ENCODE results near the gene MAOA. TPM values are rescaled to one million over a fixed set of nuclear protein-coding genes. Genes with fewer than 3 reads are reported as not detected.

MAOA gene
- total and polyA plus RNA-seq, 2 of the 13 experiments (the other 11 are each of a cell fraction or from before 2014, with no cell fraction given), result 13.4 to 14.7 TPM

DNA sequence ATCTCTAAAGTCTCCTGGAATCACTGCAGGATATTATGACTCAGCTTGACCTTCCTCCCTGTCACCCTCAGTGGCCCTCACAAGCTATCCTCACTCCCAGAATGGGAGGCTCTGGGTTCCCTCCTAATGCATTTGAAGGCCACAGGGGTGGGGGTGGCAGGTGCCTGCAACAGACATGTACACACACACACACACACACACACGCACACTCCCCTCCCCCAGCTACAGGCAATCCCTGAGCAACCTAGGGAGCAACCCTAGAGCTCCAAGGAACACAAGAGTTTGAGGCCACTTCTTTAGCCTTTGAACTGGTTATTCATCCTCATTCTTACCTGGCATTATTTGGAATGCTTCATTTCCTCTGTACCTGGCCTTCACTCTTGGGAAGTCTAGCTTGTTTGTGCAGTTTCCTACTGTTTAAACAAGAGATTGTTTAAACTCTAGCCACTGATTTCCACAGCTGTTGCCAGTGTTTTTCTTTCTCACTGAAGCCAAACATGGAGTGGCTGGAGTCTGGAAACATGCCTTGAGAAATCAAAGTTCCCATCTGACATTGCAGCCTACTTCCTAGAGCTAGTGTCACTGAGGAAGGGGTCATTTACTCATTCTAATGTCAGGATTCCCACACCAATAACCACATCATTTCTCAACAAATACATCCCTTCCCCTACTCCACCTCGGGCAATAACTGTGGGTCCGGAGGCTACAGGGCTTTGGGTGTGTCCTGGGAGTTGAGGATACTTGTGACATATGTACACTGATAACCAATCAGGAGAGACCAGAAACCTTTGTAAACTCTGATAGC, 37.7 kb downstream of the MAOA start (continued):
- TF ChIP-seq SP140L (CRISPR knock-in tag; IDR thresholded peaks at IDR 0.05; ENCODE audit: borderline replicate concordance) (no peak), TCF7 (IDR thresholded peaks at IDR 0.05; ENCODE audit: low read depth) (peak; percentile 59), CREB1 (IDR thresholded peaks at IDR 0.05) (no peak), CREB1 (CRISPR knock-in tag; IDR thresholded peaks at IDR 0.05) (0 out of 2 replicates have a peak, but pooled peaks have one; percentile 54), SUZ12 (IDR thresholded peaks at IDR 0.05; ENCODE audit: low read depth, low read length) (no peak), TBX2 (CRISPR knock-in tag; IDR thresholded peaks at IDR 0.05; ENCODE audit: borderline replicate concordance) (peak; percentile 35; the same call in 1 of the 2 replicates), REL (CRISPR knock-in tag; conservative IDR thresholded peaks at IDR 0.05) (no peak), DNMT3B (CRISPR knock-in tag; conservative IDR thresholded peaks at IDR 0.05) (no peak), ZNF577 (CRISPR knock-in tag; IDR thresholded peaks at IDR 0.05; ENCODE audit: borderline replicate concordance, low read depth) (no peak), NR2C2 (CRISPR knock-in tag; IDR thresholded peaks at IDR 0.05; ENCODE audit: borderline replicate concordance) (peak; percentile 43; the same call in 1 of the 2 replicates), ZSCAN29 (CRISPR knock-in tag; conservative IDR thresholded peaks at IDR 0.05) (0 out of 2 replicates have a peak, but pooled peaks have one; percentile 26), ZNF446 (CRISPR knock-in tag; IDR thresholded peaks at IDR 0.05) (no peak), ISL2 (CRISPR knock-in tag; IDR thresholded peaks at IDR 0.05) (peak; percentile 84), ZNF180 (CRISPR knock-in tag; IDR thresholded peaks at IDR 0.05; ENCODE audit: borderline replicate concordance, low read depth) (no peak), HMG20B (CRISPR knock-in tag; conservative IDR thresholded peaks at IDR 0.05) (peak; percentile 77), SP5 (CRISPR knock-in tag; IDR thresholded peaks at IDR 0.05; ENCODE audit: borderline replicate concordance, low read depth) (no peak), HDAC1 (CRISPR knock-in tag; IDR thresholded peaks at IDR 0.05) (peak; percentile 72), ZSCAN31 (CRISPR knock-in tag; IDR thresholded peaks at IDR 0.05; ENCODE audit: low read depth) (no peak), IRF2 (CRISPR knock-in tag; IDR thresholded peaks at IDR 0.05) (peak; percentile 19; the same call in 1 of the 2 replicates), RARA (CRISPR knock-in tag; IDR thresholded peaks at IDR 0.05) (peak; percentile 87), FOSL2 (CRISPR knock-in tag; IDR thresholded peaks at IDR 0.05) (peak; percentile 71), POGZ (CRISPR knock-in tag; IDR thresholded peaks at IDR 0.05) (peak; percentile 61), KLF13 (CRISPR knock-in tag; IDR thresholded peaks at IDR 0.05) (no peak), RFXAP (CRISPR knock-in tag; IDR thresholded peaks at IDR 0.05; ENCODE audit: borderline replicate concordance) (no peak), ZNF432 (CRISPR knock-in tag; IDR thresholded peaks at IDR 0.05; ENCODE audit: borderline replicate concordance) (no peak)
- TF ChIP-seq, protein P1, sequence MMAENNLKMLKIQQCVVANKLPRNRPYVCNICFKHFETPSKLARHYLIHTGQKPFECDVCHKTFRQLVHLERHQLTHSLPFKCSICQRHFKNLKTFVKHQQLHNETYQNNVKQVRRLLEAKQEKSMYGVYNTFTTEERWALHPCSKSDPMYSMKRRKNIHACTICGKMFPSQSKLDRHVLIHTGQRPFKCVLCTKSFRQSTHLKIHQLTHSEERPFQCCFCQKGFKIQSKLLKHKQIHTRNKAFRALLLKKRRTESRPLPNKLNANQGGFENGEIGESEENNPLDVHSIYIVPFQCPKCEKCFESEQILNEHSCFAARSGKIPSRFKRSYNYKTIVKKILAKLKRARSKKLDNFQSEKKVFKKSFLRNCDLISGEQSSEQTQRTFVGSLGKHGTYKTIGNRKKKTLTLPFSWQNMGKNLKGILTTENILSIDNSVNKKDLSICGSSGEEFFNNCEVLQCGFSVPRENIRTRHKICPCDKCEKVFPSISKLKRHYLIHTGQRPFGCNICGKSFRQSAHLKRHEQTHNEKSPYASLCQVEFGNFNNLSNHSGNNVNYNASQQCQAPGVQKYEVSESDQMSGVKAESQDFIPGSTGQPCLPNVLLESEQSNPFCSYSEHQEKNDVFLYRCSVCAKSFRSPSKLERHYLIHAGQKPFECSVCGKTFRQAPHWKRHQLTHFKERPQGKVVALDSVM (CRISPR knock-in tag; IDR thresholded peaks at IDR 0.05), result peak; percentile 77
- TF ChIP-seq, protein P2, sequence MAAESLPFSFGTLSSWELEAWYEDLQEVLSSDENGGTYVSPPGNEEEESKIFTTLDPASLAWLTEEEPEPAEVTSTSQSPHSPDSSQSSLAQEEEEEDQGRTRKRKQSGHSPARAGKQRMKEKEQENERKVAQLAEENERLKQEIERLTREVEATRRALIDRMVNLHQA (CRISPR knock-in tag; IDR thresholded peaks at IDR 0.05), result no peak
- TF ChIP-seq, protein P3, sequence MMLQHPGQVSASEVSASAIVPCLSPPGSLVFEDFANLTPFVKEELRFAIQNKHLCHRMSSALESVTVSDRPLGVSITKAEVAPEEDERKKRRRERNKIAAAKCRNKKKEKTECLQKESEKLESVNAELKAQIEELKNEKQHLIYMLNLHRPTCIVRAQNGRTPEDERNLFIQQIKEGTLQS (CRISPR knock-in tag; IDR thresholded peaks at IDR 0.05), result no peak
- TF ChIP-seq, protein P4, sequence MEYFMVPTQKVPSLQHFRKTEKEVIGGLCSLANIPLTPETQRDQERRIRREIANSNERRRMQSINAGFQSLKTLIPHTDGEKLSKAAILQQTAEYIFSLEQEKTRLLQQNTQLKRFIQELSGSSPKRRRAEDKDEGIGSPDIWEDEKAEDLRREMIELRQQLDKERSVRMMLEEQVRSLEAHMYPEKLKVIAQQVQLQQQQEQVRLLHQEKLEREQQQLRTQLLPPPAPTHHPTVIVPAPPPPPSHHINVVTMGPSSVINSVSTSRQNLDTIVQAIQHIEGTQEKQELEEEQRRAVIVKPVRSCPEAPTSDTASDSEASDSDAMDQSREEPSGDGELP (IDR thresholded peaks at IDR 0.05; ENCODE audit: borderline replicate concordance, low read depth), result peak; percentile 87; the same call in 1 of the 2 replicates
